ENCODE results near the gene PAX5. TPM values are rescaled to one million over a fixed set of nuclear protein-coding genes. Genes with fewer than 3 reads are reported as not detected.

The PAX5 gene
- total RNA-seq, 1 experiment from 2014 or later: 0.39 TPM

- H3K9me3 Mint-ChIP-seq: no peaks in the 10 kb centered on the region
- DNase-seq: no peak
- Histone ChIP-seq H3K9ac (ENCODE audit: extremely low read depth, insufficient read length, low read length) (no peak overlapping the region), H2AFZ (ENCODE audit: low read length) (no peak overlapping the region), H3K56ac (ENCODE audit: insufficient read length, low read depth, low read length) (no peak overlapping the region), H3T11ph (ENCODE audit: low read length) (no peak overlapping the region), H3K27ac (ENCODE audit: insufficient read length, low read depth, low read length) (no peak overlapping the region), H3K23ac (ENCODE audit: insufficient read length, low read depth, low read length) (no peak overlapping the region), H3K9me3 (ENCODE audit: control insufficient read depth, low read depth, low read length) (no peaks in the 10 kb centered on the region), H4K91ac (ENCODE audit: insufficient read length, low read depth, low read length) (no peak overlapping the region), H4K8ac (replicated peaks; ENCODE audit: insufficient read length, low read depth, low read length) (no peak overlapping the region), H2BK12ac (ENCODE audit: insufficient read length, low read depth, low read length) (no peak overlapping the region), H2BK15ac (ENCODE audit: low read depth, low read length) (no peak overlapping the region), H3K14ac (ENCODE audit: insufficient read depth, low read length) (no peak overlapping the region), H4K5ac (ENCODE audit: insufficient read length, low read depth, low read length) (no peak overlapping the region), H3K27me3 (ENCODE audit: insufficient read depth, low read length) (no peaks in the 10 kb centered on the region; the same call in 1 of the 2 replicates), H2BK20ac (ENCODE audit: low read depth, low read length, poor library complexity, severe bottlenecking) (no peak overlapping the region), H3K4me2 (ENCODE audit: insufficient read depth, insufficient read length, low read length) (no peak overlapping the region), H3K4me1 (ENCODE audit: insufficient read depth, low read length) (no peaks in the 10 kb centered on the region), H4K20me1 (ENCODE audit: control insufficient read depth, insufficient read depth, insufficient read length) (no peaks in the 10 kb centered on the region), H3K18ac (ENCODE audit: insufficient read length, low read depth, low read length) (no peak overlapping the region), H2BK120ac (ENCODE audit: low read depth, low read length, poor library complexity, severe bottlenecking) (no peak overlapping the region), H3K79me1 (ENCODE audit: insufficient read depth, low read depth, low read length, poor library complexity, severe bottlenecking) (no peaks in the 10 kb centered on the region), H3K79me2 (ENCODE audit: insufficient read depth, low read length) (no peaks in the 10 kb centered on the region), H2AK5ac (ENCODE audit: insufficient read length, low read length) (no peak overlapping the region), H2BK5ac (ENCODE audit: insufficient read length, low read length) (no peak overlapping the region), H3K4ac (ENCODE audit: low read depth, low read length) (no peak overlapping the region), H3K23me2 (ENCODE audit: insufficient read length, low read depth, low read length, poor library complexity, severe bottlenecking) (no peaks in the 10 kb centered on the region)
- H3K36me3 Mint-ChIP-seq (ENCODE audit: insufficient read depth in 1 of 3, low read depth in 3 of 3): no peaks in the 10 kb centered on the region
- no peak overlapping the region for H3K4me3 Mint-ChIP-seq
- peaks cover 2% of the 10 kb centered on the region; the same call in 1 of the 2 replicates for H3K27me3 Mint-ChIP-seq (ENCODE audit: low read depth)
- no peak for TF ChIP-seq CTCF (conservative IDR thresholded peaks at IDR 0.05)
- no CpG with 5 or more reads among the region's 13 CpGs for WGBS (ENCODE audit: extremely low coverage, insufficient read length, low lambda C conversion rate)
- peak overlapping the region in 1 of 3 experiments; percentile 0; a peak in 1 of 7 replicates for H3K27ac Mint-ChIP-seq
- H3K4me1 Mint-ChIP-seq: peaks cover 13 to 15% of the 10 kb centered on the region in 2 experiments
Measured at GRCh38 chr9:36891341-36891811, 142.7 kb downstream of the PAX5 start.
